ENCODE results near the gene SHC3. TPM values are rescaled to one million over a fixed set of nuclear protein-coding genes. Genes with fewer than 3 reads are reported as not detected.

Gene SHC3
- total and polyA plus RNA-seq, 2 donors from 2014 or later: 0.95 to 1.5 TPM

DNA sequence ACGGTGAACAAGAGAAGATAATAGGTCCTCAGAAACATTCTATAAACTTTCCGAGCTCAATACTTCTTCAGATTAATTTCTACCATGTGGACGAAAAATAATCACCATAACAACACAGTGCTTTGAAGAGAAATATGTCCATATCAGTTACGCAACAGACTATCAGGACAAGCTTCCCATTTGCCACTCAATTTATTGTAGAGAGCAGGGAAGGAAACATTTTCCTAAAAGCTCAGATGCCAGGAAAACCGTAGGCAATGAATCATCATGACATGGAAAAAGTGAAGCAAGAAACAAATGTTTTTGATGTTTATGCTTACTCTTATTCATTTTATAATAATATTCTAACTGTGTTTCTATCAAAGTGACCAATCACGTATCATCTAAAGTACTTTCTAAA, 99.8 kb downstream of the SHC3 start:
- H3K4me1 ChIP-seq (ENCODE audit: control insufficient read depth in 2 of 3, insufficient read depth in 2 of 3, low read depth in 1 of 3, low read length in 3 of 3): peaks cover 0 to 3% (median 0%) of the 10 kb centered on the region in 3 donors
- no peak overlapping the region for H3K27ac ChIP-seq (ENCODE audit: low read depth in 2 of 2, low read length in 2 of 2)
- FAIRE-seq (no peak), DNase-seq (peak in 1 of 5 donors; percentile 17)
- intact Hi-C loops (cut with DNase I): no loop called here
- H3K9me3 ChIP-seq (ENCODE audit: control insufficient read depth in 2 of 3, insufficient read depth in 1 of 3, low read length in 3 of 3): no peaks in the 10 kb centered on the region
- H3K4me3 ChIP-seq (ENCODE audit: low read length in 3 of 3): no peak overlapping the region
- no peaks in the 10 kb centered on the region for H3K27me3 ChIP-seq (ENCODE audit: control insufficient read depth, insufficient read depth, low read length)
- no peak overlapping the region for H3K9ac ChIP-seq (ENCODE audit: low read length in 3 of 3)
- no peaks in the 10 kb centered on the region for H3K36me3 ChIP-seq (ENCODE audit: control insufficient read depth in 2 of 3, insufficient read depth in 3 of 3, low read length in 3 of 3)
- TF ChIP-seq CTCF (IDR thresholded peaks at IDR 0.05; ENCODE audit: borderline replicate concordance, extremely low read depth, insufficient read depth): no peak

DNA sequence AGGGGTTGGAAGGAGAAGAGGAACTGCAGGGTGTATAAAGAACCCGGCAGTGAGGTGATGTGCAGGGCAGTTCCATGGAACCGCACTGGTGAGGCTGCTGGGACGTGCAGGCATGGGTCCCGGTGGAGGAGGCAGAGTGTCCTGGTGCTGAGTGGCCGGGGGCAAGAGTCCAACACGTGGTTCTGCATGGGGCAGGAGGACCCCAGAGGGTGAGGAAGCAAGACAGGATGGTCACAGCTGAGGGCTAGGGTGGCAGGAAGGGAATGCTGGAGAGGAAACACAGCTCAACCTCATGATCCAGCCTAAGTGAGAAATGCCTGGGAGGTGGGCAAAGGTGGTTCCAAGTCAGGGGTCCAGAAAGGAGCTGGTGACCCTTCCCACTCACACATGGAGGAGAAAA, 100.2 kb downstream of the SHC3 start:
- Histone ChIP-seq H3K36me3 (ENCODE audit: control insufficient read depth in 2 of 3, insufficient read depth in 3 of 3, low read length in 3 of 3) (no peaks in the 10 kb centered on the region), H3K4me1 (ENCODE audit: control insufficient read depth in 2 of 3, insufficient read depth in 2 of 3, low read depth in 1 of 3, low read length in 3 of 3) (peaks cover 0 to 3% (median 0%) of the 10 kb centered on the region in 3 donors), H3K9ac (ENCODE audit: low read length in 3 of 3) (no peak overlapping the region), H3K27ac (ENCODE audit: low read depth in 2 of 2, low read length in 2 of 2) (no peak overlapping the region), H3K9me3 (ENCODE audit: control insufficient read depth in 2 of 3, insufficient read depth in 1 of 3, low read length in 3 of 3) (no peaks in the 10 kb centered on the region), H3K27me3 (ENCODE audit: control insufficient read depth, insufficient read depth, low read length) (no peaks in the 10 kb centered on the region), H3K4me3 (ENCODE audit: low read length in 3 of 3) (no peak overlapping the region)
- TF ChIP-seq CTCF (IDR thresholded peaks at IDR 0.05; ENCODE audit: borderline replicate concordance, extremely low read depth, insufficient read depth): no peak
- FAIRE-seq (no peak), DNase-seq (peak in 2 of 5 donors; percentile 17 to 20)
- intact Hi-C loops (cut with DNase I): no loop called here

DNA sequence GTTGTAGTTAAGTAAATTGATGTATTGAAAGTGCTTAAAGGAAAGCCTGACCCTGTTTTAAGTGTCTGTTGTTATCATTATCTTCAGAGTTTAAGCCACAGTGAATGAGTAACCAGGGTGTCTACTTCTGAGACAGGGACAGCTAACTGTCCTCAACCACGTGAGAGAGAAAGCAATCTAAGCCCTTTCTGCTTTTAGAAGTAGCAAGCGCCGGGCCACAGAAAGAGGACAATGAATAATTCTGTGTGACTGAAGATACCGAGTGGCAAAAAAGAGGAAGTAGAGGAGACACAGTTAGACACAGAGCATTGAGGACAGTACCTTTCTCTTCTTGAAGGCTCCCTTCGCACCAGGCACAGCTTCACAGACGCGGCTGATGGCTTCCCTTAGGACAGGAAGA, 101.1 kb downstream of the SHC3 start:
- peak overlapping the region in 1 of 3 donors; percentile 16 for H3K4me3 ChIP-seq (ENCODE audit: low read length in 3 of 3)
- TF ChIP-seq CTCF (IDR thresholded peaks at IDR 0.05; ENCODE audit: borderline replicate concordance, extremely low read depth, insufficient read depth): no peak
- intact Hi-C loops (cut with DNase I): no loop called here
- no peaks in the 10 kb centered on the region for H3K27me3 ChIP-seq (ENCODE audit: control insufficient read depth, insufficient read depth, low read length)
- no peak overlapping the region for H3K9ac ChIP-seq (ENCODE audit: low read length in 3 of 3)
- DNase-seq (peak in 2 of 5 donors; percentile 28 to 61), FAIRE-seq (no peak)
- H3K27ac ChIP-seq (ENCODE audit: low read depth in 2 of 2, low read length in 2 of 2): no peak overlapping the region
- H3K4me1 ChIP-seq (ENCODE audit: control insufficient read depth in 2 of 3, insufficient read depth in 2 of 3, low read depth in 1 of 3, low read length in 3 of 3): peaks cover 0 to 3% (median 0%) of the 10 kb centered on the region in 3 donors
- no peaks in the 10 kb centered on the region for H3K9me3 ChIP-seq (ENCODE audit: control insufficient read depth in 2 of 3, insufficient read depth in 1 of 3, low read length in 3 of 3)
- no peaks in the 10 kb centered on the region for H3K36me3 ChIP-seq (ENCODE audit: control insufficient read depth in 2 of 3, insufficient read depth in 3 of 3, low read length in 3 of 3)

- no peak for FAIRE-seq
- no peak overlapping the region for H3K4me3 ChIP-seq (ENCODE audit: low read length in 3 of 3)
- intact Hi-C loops (cut with DNase I): no loop called here
- peaks cover 0 to under 1% (median 0%) of the 10 kb centered on the region in 3 donors for H3K4me1 ChIP-seq (ENCODE audit: control insufficient read depth in 2 of 3, insufficient read depth in 2 of 3, low read depth in 1 of 3, low read length in 3 of 3)
- H3K27me3 ChIP-seq (ENCODE audit: control insufficient read depth, insufficient read depth, low read length): no peaks in the 10 kb centered on the region
- no peaks in the 10 kb centered on the region for H3K36me3 ChIP-seq (ENCODE audit: control insufficient read depth in 2 of 3, insufficient read depth in 3 of 3, low read length in 3 of 3)
- no peaks in the 10 kb centered on the region for H3K9me3 ChIP-seq (ENCODE audit: control insufficient read depth in 2 of 3, insufficient read depth in 1 of 3, low read length in 3 of 3)
- no peak for DNase-seq
- H3K9ac ChIP-seq (ENCODE audit: low read length in 3 of 3): no peak overlapping the region
- no peak for TF ChIP-seq CTCF (IDR thresholded peaks at IDR 0.05; ENCODE audit: borderline replicate concordance, extremely low read depth, insufficient read depth)
- H3K27ac ChIP-seq (ENCODE audit: low read depth in 2 of 2, low read length in 2 of 2): no peak overlapping the region
These were observed 105.2 kb downstream of the SHC3 start for GRCh38 chr9:89073397-89073796.

All from kidney (tissue), 14 donors.